ENCODE measurements around the gene CDCP1. TPM values are rescaled to one million over a fixed set of nuclear protein-coding genes. Genes with fewer than 3 reads are reported as not detected.

The CDCP1 gene
- polyA plus RNA-seq, 3 donors from 2014 or later: 1.1 to 3.3 (median 2.0) TPM

- no peaks in the 10 kb centered on the region for H3K36me3 Mint-ChIP-seq
- peaks cover 5 to 9% of the 10 kb centered on the region in 2 donors for H3K4me1 Mint-ChIP-seq
- peaks cover 4 to 13% (median 12%) of the 10 kb centered on the region in 3 donors for H3K27me3 Mint-ChIP-seq (ENCODE audit: low read depth in 3 of 3)
- no peak for DNase-seq
- H3K9me3 Mint-ChIP-seq: no peaks in the 10 kb centered on the region
- no peak overlapping the region for H3K27ac Mint-ChIP-seq
- no peak overlapping the region for H3K4me3 Mint-ChIP-seq
Measured at GRCh38 chr3:45139372-45140140, 6.6 kb downstream of the CDCP1 start.

GRCh38 chr3:45137656-45138181 is 8.5 kb downstream of the CDCP1 start:
- Mint-ChIP-seq H3K27ac (no peak overlapping the region), H3K9me3 (no peaks in the 10 kb centered on the region), H3K4me1 (no peaks in the 10 kb centered on the region), H3K36me3 (no peaks in the 10 kb centered on the region), H3K4me3 (no peak overlapping the region), H3K27me3 (ENCODE audit: low read depth in 3 of 3) (peaks cover 0 to 9% (median 5%) of the 10 kb centered on the region in 3 donors)
- DNase-seq: no peak

- no peak for DNase-seq
- no peak overlapping the region for H3K4me3 Mint-ChIP-seq
- no peak overlapping the region for H3K27ac Mint-ChIP-seq
- H3K9me3 Mint-ChIP-seq: no peaks in the 10 kb centered on the region
- peaks cover 0 to 5% (median 2%) of the 10 kb centered on the region in 3 donors for H3K27me3 Mint-ChIP-seq (ENCODE audit: low read depth in 3 of 3)
- H3K4me1 Mint-ChIP-seq: no peaks in the 10 kb centered on the region
- no peaks in the 10 kb centered on the region for H3K36me3 Mint-ChIP-seq
Measured at GRCh38 chr3:45135959-45136358, 10.2 kb downstream of the CDCP1 start.

GRCh38 chr3:45134758-45135521 is 11.2 kb downstream of the CDCP1 start:
- Mint-ChIP-seq H3K9me3 (no peaks in the 10 kb centered on the region), H3K4me3 (no peak overlapping the region), H3K27ac (no peak overlapping the region), H3K36me3 (no peaks in the 10 kb centered on the region), H3K4me1 (no peaks in the 10 kb centered on the region), H3K27me3 (ENCODE audit: low read depth in 3 of 3) (peaks cover 0 to 5% (median 2%) of the 10 kb centered on the region in 3 donors)
- no peak for DNase-seq

GRCh38 chr3:45132568-45133211 is 13.5 kb downstream of the CDCP1 start:
- Mint-ChIP-seq H3K4me1 (no peaks in the 10 kb centered on the region), H3K9me3 (no peaks in the 10 kb centered on the region), H3K36me3 (no peaks in the 10 kb centered on the region), H3K27ac (no peak overlapping the region), H3K27me3 (ENCODE audit: low read depth in 3 of 3) (peaks cover 2 to 5% (median 4%) of the 10 kb centered on the region in 3 donors), H3K4me3 (no peak overlapping the region)
- no peak for DNase-seq

GRCh38 chr3:45131201-45131600 is 15.0 kb downstream of the CDCP1 start:
- H3K27me3 Mint-ChIP-seq (ENCODE audit: low read depth in 3 of 3): peaks cover 4 to 5% (median 4%) of the 10 kb centered on the region in 3 donors

GRCh38 chr3:45130476-45130875 is 15.7 kb downstream of the CDCP1 start:
- Mint-ChIP-seq H3K4me1 (no peaks in the 10 kb centered on the region), H3K36me3 (no peaks in the 10 kb centered on the region), H3K9me3 (no peaks in the 10 kb centered on the region), H3K27ac (no peak overlapping the region), H3K27me3 (ENCODE audit: low read depth in 3 of 3) (peaks cover 0 to 8% (median 7%) of the 10 kb centered on the region in 3 donors), H3K4me3 (no peak overlapping the region)
- no peak for DNase-seq

More at GRCh38 chr3:45131201-45131600, 15.0 kb downstream of the CDCP1 start:
- H3K4me1 Mint-ChIP-seq: no peaks in the 10 kb centered on the region
- no peaks in the 10 kb centered on the region for H3K9me3 Mint-ChIP-seq
- H3K4me3 Mint-ChIP-seq: no peak overlapping the region
- DNase-seq: no peak
- no peak overlapping the region for H3K27ac Mint-ChIP-seq
- no peaks in the 10 kb centered on the region for H3K36me3 Mint-ChIP-seq

GRCh38 chr3:45128950-45129349 is 17.2 kb downstream of the CDCP1 start:
- no peak overlapping the region for H3K4me3 Mint-ChIP-seq
- no peaks in the 10 kb centered on the region for H3K36me3 Mint-ChIP-seq
- peaks cover 0 to under 1% (median 0%) of the 10 kb centered on the region in 6 donors for H3K9me3 Mint-ChIP-seq
- peaks cover 0 to 9% (median 4%) of the 10 kb centered on the region in 3 donors for H3K27me3 Mint-ChIP-seq (ENCODE audit: low read depth in 3 of 3)
- DNase-seq: no peak
- no peak overlapping the region for H3K27ac Mint-ChIP-seq
- no peaks in the 10 kb centered on the region for H3K4me1 Mint-ChIP-seq

- H3K36me3 Mint-ChIP-seq: no peaks in the 10 kb centered on the region
- peaks cover 0 to 2% (median 0%) of the 10 kb centered on the region in 6 donors for H3K9me3 Mint-ChIP-seq
- H3K4me1 Mint-ChIP-seq: no peaks in the 10 kb centered on the region
- peaks cover 0 to 9% (median 4%) of the 10 kb centered on the region in 3 donors for H3K27me3 Mint-ChIP-seq (ENCODE audit: low read depth in 3 of 3)
- H3K27ac Mint-ChIP-seq: no peak overlapping the region
- no peak for DNase-seq
- no peak overlapping the region for H3K4me3 Mint-ChIP-seq
Measured at GRCh38 chr3:45127130-45127822, 18.9 kb downstream of the CDCP1 start.

- Mint-ChIP-seq H3K9me3 (peaks cover 0 to 2% (median 0%) of the 10 kb centered on the region in 6 donors), H3K4me3 (no peak overlapping the region), H3K27ac (no peak overlapping the region), H3K27me3 (ENCODE audit: low read depth in 3 of 3) (peaks cover 0 to 9% (median 4%) of the 10 kb centered on the region in 3 donors), H3K36me3 (no peaks in the 10 kb centered on the region), H3K4me1 (no peaks in the 10 kb centered on the region)
- no peak for DNase-seq
Measured at GRCh38 chr3:45126730-45127129, 19.4 kb downstream of the CDCP1 start.

GRCh38 chr3:45125550-45126026 is 20.6 kb downstream of the CDCP1 start:
- no peak overlapping the region for H3K27ac Mint-ChIP-seq
- H3K36me3 Mint-ChIP-seq: no peaks in the 10 kb centered on the region
- H3K4me1 Mint-ChIP-seq: no peaks in the 10 kb centered on the region

GRCh38 chr3:45124956-45125355 is 21.2 kb downstream of the CDCP1 start:
- Mint-ChIP-seq H3K4me3 (no peak overlapping the region), H3K27me3 (ENCODE audit: low read depth in 3 of 3) (peaks cover 2 to 11% (median 4%) of the 10 kb centered on the region in 3 donors), H3K4me1 (no peaks in the 10 kb centered on the region), H3K27ac (no peak overlapping the region), H3K36me3 (no peaks in the 10 kb centered on the region), H3K9me3 (peaks cover 0 to 2% (median 0%) of the 10 kb centered on the region in 6 donors)
- no peak for DNase-seq

More at GRCh38 chr3:45125550-45126026, 20.6 kb downstream of the CDCP1 start:
- no peak for DNase-seq
- Mint-ChIP-seq H3K27me3 (ENCODE audit: low read depth in 3 of 3) (peaks cover 1 to 11% (median 4%) of the 10 kb centered on the region in 3 donors), H3K9me3 (peaks cover 0 to 2% (median 0%) of the 10 kb centered on the region in 6 donors), H3K4me3 (no peak overlapping the region)

- Mint-ChIP-seq H3K27me3 (ENCODE audit: low read depth in 3 of 3) (peaks cover 2 to 11% (median 4%) of the 10 kb centered on the region in 3 donors), H3K9me3 (peaks cover 0 to 2% (median 0%) of the 10 kb centered on the region in 6 donors), H3K4me3 (no peak overlapping the region), H3K27ac (no peak overlapping the region), H3K36me3 (no peaks in the 10 kb centered on the region), H3K4me1 (no peaks in the 10 kb centered on the region)
- DNase-seq: no peak
Measured at GRCh38 chr3:45124352-45124751, 21.8 kb downstream of the CDCP1 start.
